Effector memory CD8-positive, alpha-beta T cell (primary cell): ENCODE measurements around the gene CDK5RAP3.
A peak's percentile ranks its signal among the peaks of the same experiment; 100 is the strongest.
"Not testable (repeated sequence)": the region's sequence is repeated elsewhere in the genome, so short reads cannot be mapped to it uniquely, and the experiment has no call there.

Source experiments
- ATAC-seq: fragments of 150-1000 bp; cut with Tn5 transposase; replicated peaks from 2 replicates; pipeline ENCODE4 v1.10.0; 2021; ENCODE audit warnings: mild to moderate bottlenecking, moderate library complexity
- DNase-seq, 3 experiments: peaks; one replicate each; pipeline ENCODE4 v3.0.0; 2021
- H3K27ac Mint-ChIP-seq, 2 donors: one replicate each; pipeline ENCODE4 v1.8.0; 2022; ENCODE audit warnings: mild to moderate bottlenecking in 2 of 2, mixed read lengths in 2 of 2, moderate library complexity in 2 of 2
- H3K27me3 Mint-ChIP-seq, 2 donors: one replicate each; pipeline ENCODE4 v1.8.0; 2022; ENCODE audit warnings: mixed read lengths in 2 of 2
- H3K36me3 Mint-ChIP-seq: one replicate; pipeline ENCODE4 v1.8.0; 2022; ENCODE audit warnings: mild to moderate bottlenecking, moderate library complexity, mixed read lengths; ENCODE audit not compliant: insufficient read depth
- H3K4me1 Mint-ChIP-seq, 2 donors: one replicate each; pipeline ENCODE4 v1.8.0; 2022; ENCODE audit warnings: low read depth in 2 of 2, mixed read lengths in 2 of 2
- H3K4me3 Mint-ChIP-seq, 2 donors: one replicate each; pipeline ENCODE4 v1.8.0; 2022; ENCODE audit warnings: mild to moderate bottlenecking in 2 of 2, mixed read lengths in 2 of 2, moderate library complexity in 2 of 2
- H3K9me3 Mint-ChIP-seq, 2 donors: one replicate each; pipeline ENCODE4 v1.8.0; 2022; ENCODE audit warnings: mixed read lengths in 2 of 2
- total RNA-seq, 9 experiments: gene quantifications; one replicate each; lab custom pipeline; 2026; lab: John Stamatoyannopoulos, UW

CDK5RAP3 gene, protein sequence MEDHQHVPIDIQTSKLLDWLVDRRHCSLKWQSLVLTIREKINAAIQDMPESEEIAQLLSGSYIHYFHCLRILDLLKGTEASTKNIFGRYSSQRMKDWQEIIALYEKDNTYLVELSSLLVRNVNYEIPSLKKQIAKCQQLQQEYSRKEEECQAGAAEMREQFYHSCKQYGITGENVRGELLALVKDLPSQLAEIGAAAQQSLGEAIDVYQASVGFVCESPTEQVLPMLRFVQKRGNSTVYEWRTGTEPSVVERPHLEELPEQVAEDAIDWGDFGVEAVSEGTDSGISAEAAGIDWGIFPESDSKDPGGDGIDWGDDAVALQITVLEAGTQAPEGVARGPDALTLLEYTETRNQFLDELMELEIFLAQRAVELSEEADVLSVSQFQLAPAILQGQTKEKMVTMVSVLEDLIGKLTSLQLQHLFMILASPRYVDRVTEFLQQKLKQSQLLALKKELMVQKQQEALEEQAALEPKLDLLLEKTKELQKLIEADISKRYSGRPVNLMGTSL
- total RNA-seq = 15.4 to 45.7 (median 31.8) reads per million in 9 experiments

DNA sequence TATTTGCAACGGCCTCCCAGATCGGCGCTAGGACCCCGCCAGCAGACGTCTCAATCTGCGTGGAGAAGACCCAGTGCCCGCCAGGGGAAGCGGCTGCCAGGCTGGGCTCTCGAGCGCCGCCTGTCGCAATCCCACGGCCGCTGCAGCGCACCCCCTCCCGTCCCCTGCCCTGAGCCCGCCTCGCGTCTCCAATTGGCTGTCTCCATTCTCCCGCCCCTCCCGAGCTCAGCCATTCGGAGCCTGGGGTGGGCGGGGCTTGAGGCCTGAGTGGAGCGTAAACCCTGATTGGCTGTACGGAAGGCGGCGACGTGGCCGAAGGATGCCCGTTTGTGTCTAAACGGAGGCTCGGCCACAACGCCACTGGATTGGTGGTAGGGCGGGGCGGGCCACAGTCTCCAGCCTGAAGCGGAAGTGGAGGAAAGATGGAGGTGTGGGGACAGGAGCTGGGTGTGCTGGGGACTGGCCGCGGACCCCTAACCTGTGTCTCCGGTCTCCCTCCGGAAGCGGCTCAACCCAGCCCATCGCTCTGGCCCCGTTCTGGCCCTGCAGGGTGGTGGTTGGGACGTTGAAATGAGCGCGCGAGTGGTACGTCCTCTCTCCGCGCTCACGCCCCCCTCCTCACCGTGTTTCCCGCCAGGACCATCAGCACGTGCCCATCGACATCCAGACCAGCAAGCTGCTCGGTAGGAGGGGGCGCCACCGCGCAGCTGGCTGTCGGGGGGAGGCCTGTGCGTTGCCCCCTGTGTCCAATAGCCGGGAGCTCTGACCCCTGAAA is at the start of gene CDK5RAP3:
TSS of gene CDK5RAP3 (plus strand) at position 389 of the 775 bp plus-strand sequence. CDS start at position 423, 34 bp downstream.
- Mint-ChIP-seq H3K4me1 (peaks cover 27 to 32% of the 10 kb centered on the region in 2 donors), H3K27me3 (no peaks in the 10 kb centered on the region), H3K4me3 (peak within 1 kb of the TSS; percentile 95 to 98), H3K36me3 (peaks cover 27% of the 10 kb centered on the region), H3K27ac (peak within 1 kb of the TSS; percentile 86 to 96), H3K9me3 (no peaks in the 10 kb centered on the region)
- DNase-seq (peak; percentile 97), ATAC-seq (peak; percentile 96)

GRCh38 chr17:47924785-47925677 is 45.9 kb upstream of the CDK5RAP3 start:
- H3K4me1 Mint-ChIP-seq = peaks cover 2 to 8% of the 10 kb centered on the region in 2 donors
- ATAC-seq = no peak
- H3K9me3 Mint-ChIP-seq = no peaks in the 10 kb centered on the region
- no peak for DNase-seq
- no peaks in the 10 kb centered on the region for H3K27me3 Mint-ChIP-seq
- H3K4me3 Mint-ChIP-seq = no peak overlapping the region
- H3K27ac Mint-ChIP-seq = no peak overlapping the region
- H3K36me3 Mint-ChIP-seq = peaks cover 64% of the 10 kb centered on the region

DNA sequence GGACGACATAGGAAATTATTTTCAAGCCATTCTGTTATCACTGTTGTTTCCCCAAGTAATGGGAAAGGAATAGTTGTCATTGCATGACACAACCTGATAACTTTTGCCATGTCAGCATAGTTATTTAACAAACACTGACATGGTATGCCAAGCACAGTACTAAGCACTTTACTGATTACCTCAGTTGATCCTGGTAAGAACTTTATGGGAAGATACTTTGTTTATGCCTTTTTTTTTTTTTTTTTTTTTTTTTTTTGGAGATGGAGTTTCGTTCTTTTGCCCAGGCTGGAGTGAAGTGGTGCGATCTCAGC is 45.3 kb upstream of the CDK5RAP3 start:
- H3K4me1 Mint-ChIP-seq = peaks cover 2 to 7% of the 10 kb centered on the region in 2 donors

DNA sequence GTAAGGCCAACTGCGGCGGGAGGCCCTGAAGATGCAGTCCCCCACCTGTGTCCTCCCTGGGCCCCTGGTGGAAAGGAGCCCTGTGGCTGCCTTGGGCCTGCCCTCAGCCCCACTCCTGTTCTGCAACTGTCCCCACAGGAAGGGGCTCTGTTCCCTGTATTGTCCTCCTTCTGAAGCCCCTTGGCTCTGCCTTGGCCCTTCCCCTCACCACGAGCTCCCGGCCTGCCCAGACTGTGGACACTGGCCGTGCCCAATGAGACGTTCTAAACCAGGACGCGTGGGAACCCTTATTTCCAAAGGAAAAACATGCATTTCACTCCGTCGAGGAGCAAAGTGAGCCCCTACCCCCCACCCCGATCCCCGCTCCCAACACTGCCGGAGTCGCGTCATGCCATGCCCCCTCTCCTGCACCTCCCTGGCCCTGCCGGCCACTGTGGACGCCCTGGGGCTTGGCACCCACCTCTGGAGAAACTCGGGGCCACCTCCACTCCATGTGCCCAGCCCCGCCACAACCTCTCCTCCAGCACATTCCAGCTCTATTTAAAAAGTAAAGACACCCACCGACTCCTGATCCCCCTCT is 43.0 kb upstream of the CDK5RAP3 start:
- H3K4me3 Mint-ChIP-seq = no peak overlapping the region
- no peak for DNase-seq
- H3K9me3 Mint-ChIP-seq = no peaks in the 10 kb centered on the region
- no peaks in the 10 kb centered on the region for H3K27me3 Mint-ChIP-seq
- peak overlapping the region in 1 of 2 donors; percentile 52 for H3K27ac Mint-ChIP-seq
- peaks cover 53% of the 10 kb centered on the region for H3K36me3 Mint-ChIP-seq
- no peaks in the 10 kb centered on the region for H3K4me1 Mint-ChIP-seq
- no peak for ATAC-seq

More for the DNA sequence above, 45.3 kb upstream of the CDK5RAP3 start:
- H3K9me3 Mint-ChIP-seq = no peaks in the 10 kb centered on the region
- no peak for DNase-seq
- H3K27me3 Mint-ChIP-seq = no peaks in the 10 kb centered on the region
- ATAC-seq = no peak
- no peak overlapping the region for H3K4me3 Mint-ChIP-seq
- peaks cover 58% of the 10 kb centered on the region for H3K36me3 Mint-ChIP-seq
- no peak overlapping the region for H3K27ac Mint-ChIP-seq

DNA sequence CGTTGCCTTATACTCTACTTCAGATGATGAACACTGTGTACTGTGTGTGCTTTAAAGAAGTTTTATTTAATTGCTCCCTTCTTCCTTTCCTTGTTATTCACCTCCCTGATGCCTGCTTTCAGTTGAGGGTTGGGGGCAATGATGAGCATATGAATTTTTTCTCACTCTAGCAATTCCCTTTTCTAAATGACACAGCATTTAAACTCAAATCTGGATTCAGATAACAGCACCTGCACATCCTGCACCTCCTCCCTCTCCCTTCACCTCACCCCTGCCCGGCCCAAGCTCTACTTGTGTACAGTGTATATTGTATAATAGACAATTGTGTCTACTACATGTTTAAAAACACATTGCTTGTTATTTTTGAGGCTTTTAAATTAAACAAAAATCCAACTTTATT is 42.5 kb upstream of the CDK5RAP3 start:
- no peak for ATAC-seq
- H3K36me3 Mint-ChIP-seq = peaks cover 48% of the 10 kb centered on the region
- H3K4me3 Mint-ChIP-seq = no peak overlapping the region
- no peaks in the 10 kb centered on the region for H3K9me3 Mint-ChIP-seq
- no peaks in the 10 kb centered on the region for H3K27me3 Mint-ChIP-seq
- H3K4me1 Mint-ChIP-seq = no peaks in the 10 kb centered on the region
- H3K27ac Mint-ChIP-seq = peak overlapping the region in 1 of 2 donors; percentile 52
- no peak for DNase-seq

DNA sequence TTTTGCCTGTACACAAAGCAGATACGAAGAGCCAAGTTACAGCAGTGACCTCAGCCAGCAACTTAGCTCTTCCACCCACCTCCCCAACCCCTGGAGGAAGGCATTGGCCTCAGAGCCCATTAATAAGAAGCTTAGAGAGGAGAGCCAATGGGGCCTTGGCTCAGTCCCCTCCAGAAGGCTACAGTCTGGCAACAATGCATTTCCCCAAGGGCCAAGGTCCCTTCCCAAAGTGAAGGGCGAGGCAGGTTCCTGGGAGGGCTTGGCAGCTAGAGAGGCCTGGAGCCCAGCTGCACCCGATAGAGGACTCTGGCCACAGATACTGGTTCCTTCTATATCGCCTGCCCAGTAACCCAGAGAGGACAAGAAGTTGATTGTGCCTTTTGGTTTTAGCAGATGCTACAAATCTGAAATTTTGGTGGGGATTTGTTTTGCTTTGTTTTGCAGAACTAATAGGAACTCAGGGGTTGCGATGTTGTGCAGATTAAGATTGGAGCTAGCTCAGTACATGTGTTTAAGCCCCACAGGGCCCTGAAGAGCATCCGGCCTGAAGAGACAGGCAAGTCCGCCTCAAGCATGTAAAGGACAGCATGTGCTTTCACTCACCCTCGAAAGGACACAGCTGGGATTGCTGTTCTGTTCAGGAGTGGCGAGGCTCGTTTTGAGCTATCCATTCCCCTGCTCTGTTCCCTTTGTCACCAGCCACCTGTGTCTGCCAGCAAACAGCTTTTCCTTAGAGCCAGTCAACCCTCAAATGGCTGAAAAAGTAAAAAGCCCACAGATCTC is 41.5 kb upstream of the CDK5RAP3 start:
- H3K4me3 Mint-ChIP-seq = no peak overlapping the region

GRCh38 chr17:47931848-47932247 is 39.1 kb upstream of the CDK5RAP3 start:
- Mint-ChIP-seq H3K27me3 (no peaks in the 10 kb centered on the region), H3K36me3 (peaks cover 19% of the 10 kb centered on the region), H3K9me3 (no peaks in the 10 kb centered on the region), H3K27ac (peak overlapping the region; percentile 3 to 27), H3K4me1 (no peaks in the 10 kb centered on the region), H3K4me3 (no peak overlapping the region)
- DNase-seq = no peak
- ATAC-seq = no peak

More for the DNA sequence above, 41.5 kb upstream of the CDK5RAP3 start:
- Mint-ChIP-seq H3K9me3 (no peaks in the 10 kb centered on the region), H3K36me3 (peaks cover 38% of the 10 kb centered on the region), H3K27ac (no peak overlapping the region), H3K4me1 (no peaks in the 10 kb centered on the region), H3K27me3 (no peaks in the 10 kb centered on the region)
- no peak for ATAC-seq
- no peak for DNase-seq

DNA sequence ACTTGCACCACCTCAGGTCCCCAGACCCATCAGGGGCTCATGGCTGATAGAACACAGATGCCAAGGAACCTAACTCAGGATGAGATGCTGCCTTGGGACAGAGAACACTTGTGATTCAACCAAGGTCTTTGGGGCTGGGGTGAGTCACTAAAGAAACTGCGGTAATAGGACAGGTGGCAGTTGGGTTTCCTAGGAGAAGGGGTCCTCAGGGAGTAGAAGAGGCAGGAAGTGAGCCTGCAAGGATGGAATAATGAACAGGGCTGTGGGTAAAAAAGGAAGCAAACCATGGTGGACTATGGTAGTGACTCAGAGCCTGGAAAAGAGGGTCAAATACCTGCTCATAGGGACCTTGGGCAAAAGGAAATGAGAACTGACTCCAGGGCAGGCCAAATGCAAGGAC is 36.1 kb upstream of the CDK5RAP3 start:
- Mint-ChIP-seq H3K9me3 (no peaks in the 10 kb centered on the region), H3K27ac (no peak overlapping the region), H3K36me3 (peaks cover 9% of the 10 kb centered on the region), H3K4me1 (no peaks in the 10 kb centered on the region), H3K27me3 (no peaks in the 10 kb centered on the region), H3K4me3 (no peak overlapping the region)
- DNase-seq (no peak), ATAC-seq (no peak)

- not testable (repeated sequence) for H3K4me1 Mint-ChIP-seq, ATAC-seq, H3K36me3 Mint-ChIP-seq, H3K4me3 Mint-ChIP-seq, H3K9me3 Mint-ChIP-seq, H3K27me3 Mint-ChIP-seq, DNase-seq, H3K27ac Mint-ChIP-seq
Measured at GRCh38 chr17:47935468-47935867, 35.4 kb upstream of the CDK5RAP3 start.

GRCh38 chr17:47935961-47936360 is 35.0 kb upstream of the CDK5RAP3 start:
- no peak for DNase-seq
- peaks cover 7% of the 10 kb centered on the region for H3K36me3 Mint-ChIP-seq
- no peaks in the 10 kb centered on the region for H3K27me3 Mint-ChIP-seq
- no peak for ATAC-seq
- no peak overlapping the region for H3K4me3 Mint-ChIP-seq
- H3K9me3 Mint-ChIP-seq = no peaks in the 10 kb centered on the region
- peaks cover 3 to 4% of the 10 kb centered on the region in 2 donors for H3K4me1 Mint-ChIP-seq
- H3K27ac Mint-ChIP-seq = no peak overlapping the region

DNA sequence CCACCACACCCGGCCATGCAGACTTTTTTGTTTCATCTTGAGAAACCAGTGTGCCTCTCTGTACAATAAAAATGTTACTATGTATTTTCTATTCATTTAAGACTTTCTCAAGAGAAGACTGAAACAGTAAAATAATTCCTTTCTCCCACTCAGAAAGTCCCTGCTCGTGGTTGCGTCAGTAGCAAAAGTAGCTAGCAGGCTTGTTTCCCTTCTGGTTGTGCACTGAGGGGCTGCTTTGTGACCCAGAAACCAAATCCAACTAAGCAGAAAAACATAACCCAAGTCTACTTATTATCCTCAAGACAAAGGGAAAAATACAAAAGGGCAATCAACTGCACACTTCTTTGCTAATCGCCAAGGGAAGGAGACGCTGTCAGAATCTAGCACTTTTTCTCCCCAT is 33.0 kb upstream of the CDK5RAP3 start:
- ATAC-seq (no peak), DNase-seq (no peak)
- H3K4me3 Mint-ChIP-seq = no peak overlapping the region
- peaks cover 11% of the 10 kb centered on the region for H3K36me3 Mint-ChIP-seq
- peaks cover 0 to 2% of the 10 kb centered on the region in 2 donors for H3K9me3 Mint-ChIP-seq
- peaks cover 13 to 17% of the 10 kb centered on the region in 2 donors for H3K4me1 Mint-ChIP-seq
- no peaks in the 10 kb centered on the region for H3K27me3 Mint-ChIP-seq
- no peak overlapping the region for H3K27ac Mint-ChIP-seq
